Activated B cell treated with CpG ODN at 0.5 μM for 24 hours (primary cell): ENCODE results near the gene FAM171A2. TPM values are rescaled to one million over a fixed set of nuclear protein-coding genes. Genes with fewer than 3 reads are reported as not detected.
"Not testable (repeated sequence)": the region's sequence is repeated elsewhere in the genome, so short reads cannot be mapped to it uniquely, and the experiment has no call there.

ENCODE experiments used
- ATAC-seq: fragments of 200-7000 bp; cut with Tn5 transposase; one replicate; pipeline ENCODE4 v1.10.0; 2021; ENCODE audit warnings: low read depth, mild to moderate bottlenecking, moderate library complexity
- CTCF ChIA-PET: fragments of 350-600 bp; sonication (Branson Sonifier 250); formaldehyde crosslinking; loops from one replicate; lab custom pipeline; 2021; ENCODE audit warnings: antibody characterized with exemption; lab: Charles Lee
- POLR2A ChIA-PET: fragments of 350-600 bp; sonication (Branson Sonifier 250); formaldehyde crosslinking; loops from one replicate; lab custom pipeline; 2021; ENCODE audit warnings: antibody characterized with exemption; lab: Charles Lee
- DNase-seq: peaks from one replicate; pipeline ENCODE4 v3.0.0; 2022
- H3K27ac Mint-ChIP-seq: one replicate; pipeline ENCODE4 v1.8.0; 2020; ENCODE audit warnings: mixed read lengths
- H3K27me3 Mint-ChIP-seq: one replicate; pipeline ENCODE4 v1.8.0; 2021; ENCODE audit warnings: mixed read lengths
- H3K36me3 Mint-ChIP-seq: one replicate; pipeline ENCODE4 v1.8.0; 2021; ENCODE audit warnings: low read depth, mixed read lengths
- H3K4me1 Mint-ChIP-seq: one replicate; pipeline ENCODE4 v1.8.0; 2021; ENCODE audit warnings: mixed read lengths
- H3K4me3 Mint-ChIP-seq: one replicate; pipeline ENCODE4 v1.8.0; 2020; ENCODE audit warnings: mild to moderate bottlenecking, mixed read lengths
- H3K9me3 Mint-ChIP-seq: one replicate; pipeline ENCODE4 v1.8.0; 2020; ENCODE audit warnings: mixed read lengths
- intact Hi-C: fragments of 100-400 bp; cut with micrococcal nuclease; formaldehyde crosslinking; loops from one replicate; pipeline ENCODE4 v1.15.1; 2024
- total RNA-seq: library from RNA; stranded (reverse); gene quantifications from 2 replicates; pipeline ENCODE4 v1.2.3, GENCODE V29; 2022
- TF ChIP-seq, protein P1 (sequence below): fragments of 200-600 bp; IDR thresholded peaks from one replicate; pipeline ENCODE4 v1.8.0; 2022; ENCODE audit warnings: antibody characterized with exemption, mild to moderate bottlenecking

The FAM171A2 gene
- total RNA-seq, 1 donor from 2014 or later: 0.75 TPM

DNA sequence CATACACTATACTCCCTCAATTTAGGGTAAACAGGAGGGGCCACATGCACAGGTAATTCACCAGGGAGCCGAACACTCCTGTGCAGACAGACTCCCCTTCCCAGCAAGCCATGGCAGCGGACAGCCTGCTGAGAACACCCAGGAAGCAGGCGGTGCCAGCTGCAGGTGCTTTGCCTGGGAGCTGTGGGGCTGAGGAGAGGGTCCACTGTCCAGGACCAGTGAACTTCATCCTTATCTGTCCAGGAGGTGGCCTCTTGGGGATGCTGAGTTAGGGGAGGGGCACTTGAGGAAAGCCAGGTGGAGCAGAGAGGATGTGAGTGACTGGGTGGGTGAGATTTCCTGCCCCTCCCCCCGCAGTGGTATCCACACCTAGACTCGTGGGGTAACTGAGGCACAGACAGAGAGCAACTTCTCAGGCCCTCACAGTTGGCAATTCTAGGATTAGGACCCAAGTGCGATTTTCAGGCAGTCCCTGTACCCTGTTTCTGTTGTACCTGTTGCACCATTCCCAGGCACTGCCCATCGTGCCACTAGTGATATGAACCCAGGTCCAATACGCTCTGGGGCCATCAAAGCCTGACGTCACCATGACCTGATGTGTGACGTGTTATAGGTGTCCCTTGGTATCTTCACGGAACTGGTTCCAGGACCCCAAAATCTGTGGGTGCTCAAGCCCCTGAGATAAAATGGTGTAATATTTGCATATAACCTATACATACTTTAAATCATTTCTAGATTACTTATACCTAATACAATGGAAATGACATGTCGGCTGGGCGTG, 17.4 kb downstream of the FAM171A2 start:
- Mint-ChIP-seq H3K27ac (peak overlapping the region; percentile 89), H3K4me3 (peak overlapping the region; percentile 97), H3K4me1 (peaks cover 66% of the 10 kb centered on the region), H3K9me3 (no peaks in the 10 kb centered on the region), H3K27me3 (no peaks in the 10 kb centered on the region), H3K36me3 (peaks cover 31% of the 10 kb centered on the region)
- DNase-seq (no peak), ATAC-seq (no peak)
- intact Hi-C loops: loop anchor here (5.0 to 10.0 kb wide), 4 partner anchors 224 to 969 kb away; partner anchors contain the start of genes G6PC3, HDAC5 and MAP3K14
- TF ChIP-seq, protein P1, sequence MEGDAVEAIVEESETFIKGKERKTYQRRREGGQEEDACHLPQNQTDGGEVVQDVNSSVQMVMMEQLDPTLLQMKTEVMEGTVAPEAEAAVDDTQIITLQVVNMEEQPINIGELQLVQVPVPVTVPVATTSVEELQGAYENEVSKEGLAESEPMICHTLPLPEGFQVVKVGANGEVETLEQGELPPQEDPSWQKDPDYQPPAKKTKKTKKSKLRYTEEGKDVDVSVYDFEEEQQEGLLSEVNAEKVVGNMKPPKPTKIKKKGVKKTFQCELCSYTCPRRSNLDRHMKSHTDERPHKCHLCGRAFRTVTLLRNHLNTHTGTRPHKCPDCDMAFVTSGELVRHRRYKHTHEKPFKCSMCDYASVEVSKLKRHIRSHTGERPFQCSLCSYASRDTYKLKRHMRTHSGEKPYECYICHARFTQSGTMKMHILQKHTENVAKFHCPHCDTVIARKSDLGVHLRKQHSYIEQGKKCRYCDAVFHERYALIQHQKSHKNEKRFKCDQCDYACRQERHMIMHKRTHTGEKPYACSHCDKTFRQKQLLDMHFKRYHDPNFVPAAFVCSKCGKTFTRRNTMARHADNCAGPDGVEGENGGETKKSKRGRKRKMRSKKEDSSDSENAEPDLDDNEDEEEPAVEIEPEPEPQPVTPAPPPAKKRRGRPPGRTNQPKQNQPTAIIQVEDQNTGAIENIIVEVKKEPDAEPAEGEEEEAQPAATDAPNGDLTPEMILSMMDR: no peak
- ChIA-PET CTCF (interaction anchor here (0.9 to 2.2 kb wide), 15 partner anchors 8 to 402 kb away, joined by 3 to 38 read pairs (median 6); partner anchors contain the start of gene HDAC5), POLR2A (interaction anchor here (1.0 to 8.7 kb wide), 16 partner anchors 8 to 281 kb away, joined by 3 to 241 read pairs (median 8); partner anchors contain the start of genes ATXN7L3, GPATCH8, SLC25A39 and TMUB2)

DNA sequence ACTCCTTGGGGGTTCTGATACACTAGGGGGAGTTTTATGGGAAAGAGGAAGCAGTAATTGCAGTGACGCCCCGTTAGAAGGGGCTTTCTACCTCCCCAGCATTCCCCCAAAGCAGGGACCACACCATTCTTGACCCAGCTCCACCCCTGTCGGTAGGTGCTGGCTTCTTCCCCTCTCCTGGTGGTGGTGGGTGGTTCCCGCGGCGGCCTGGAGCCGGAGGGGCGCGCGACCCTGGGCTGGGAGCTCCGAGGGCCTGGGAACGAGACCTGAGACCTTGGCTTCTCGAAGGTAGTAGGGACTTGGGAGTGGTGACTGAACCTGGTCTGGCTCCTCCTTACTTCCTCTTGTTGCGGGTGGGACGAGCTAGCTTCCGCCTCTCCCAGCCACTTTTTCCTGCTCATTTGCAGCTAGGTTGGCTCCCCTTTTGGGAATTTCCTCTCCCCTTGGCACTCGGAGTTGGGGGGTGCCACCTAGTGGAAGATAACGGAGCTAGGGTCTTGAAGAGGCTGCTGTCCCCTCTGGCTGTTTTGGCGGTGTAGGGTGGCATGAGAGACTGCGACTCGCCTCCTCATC, 18.1 kb downstream of the FAM171A2 start:
- Mint-ChIP-seq H3K9me3 (no peaks in the 10 kb centered on the region), H3K36me3 (peaks cover 25% of the 10 kb centered on the region), H3K4me3 (peak overlapping the region; percentile 97), H3K27me3 (no peaks in the 10 kb centered on the region), H3K4me1 (peaks cover 62% of the 10 kb centered on the region), H3K27ac (peak overlapping the region; percentile 89)
- POLR2A ChIA-PET: interaction anchor here (0.6 to 8.7 kb wide), 19 partner anchors 9 to 1136 kb away, joined by 3 to 241 read pairs (median 6); partner anchors contain the start of genes ATXN7L3, GPATCH8, HROB and SLC25A39
- CTCF ChIA-PET: interaction anchor here (0.8 to 2.2 kb wide), 18 partner anchors 9 to 402 kb away, joined by 3 to 38 read pairs (median 6); partner anchors contain the start of genes FAM171A2 and HDAC5
- DNase-seq (no peak), ATAC-seq (peak; percentile 18)
- TF ChIP-seq, protein P1: no peak
- intact Hi-C loops: loop anchor here (1.0 to 10.0 kb wide), 10 partner anchors 9 to 969 kb away; partner anchors contain the start of genes G6PC3, HDAC5, HROB and MAP3K14

DNA sequence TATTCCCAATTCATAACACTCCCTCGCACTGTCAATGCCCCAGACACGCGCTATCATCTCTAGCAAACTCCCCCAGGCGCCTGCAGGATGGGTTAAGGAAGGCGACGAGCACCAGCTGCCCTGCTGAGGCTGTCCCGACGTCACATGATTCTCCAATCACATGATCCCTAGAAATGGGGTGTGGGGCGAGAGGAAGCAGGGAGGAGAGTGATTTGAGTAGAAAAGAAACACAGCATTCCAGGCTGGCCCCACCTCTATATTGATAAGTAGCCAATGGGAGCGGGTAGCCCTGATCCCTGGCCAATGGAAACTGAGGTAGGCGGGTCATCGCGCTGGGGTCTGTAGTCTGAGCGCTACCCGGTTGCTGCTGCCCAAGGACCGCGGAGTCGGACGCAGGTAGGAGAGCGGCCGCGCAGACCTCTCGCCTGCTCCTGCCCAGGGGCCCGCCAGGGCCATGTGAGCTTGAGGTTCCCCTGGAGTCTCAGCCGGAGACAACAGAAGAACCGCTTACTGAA, 18.7 kb downstream of the FAM171A2 start, which contains the start of gene GRN:
TSS of gene GRN (plus strand) at position 364 of the 515 bp plus-strand sequence. CDS start 3,863 bp downstream, outside the sequence.
- ATAC-seq (peak; percentile 70), DNase-seq (peak; percentile 76)
- Mint-ChIP-seq H3K9me3 (no peaks in the 10 kb centered on the region), H3K27me3 (no peaks in the 10 kb centered on the region), H3K36me3 (peaks cover 21% of the 10 kb centered on the region), H3K4me3 (peak within 1 kb of the TSS; percentile 97), H3K4me1 (peaks cover 58% of the 10 kb centered on the region), H3K27ac (peak within 1 kb of the TSS; percentile 89)
- TF ChIP-seq, protein P1: no peak
- ChIA-PET CTCF (interaction anchor here (0.8 to 2.2 kb wide), 19 partner anchors 9 to 401 kb away, joined by 3 to 38 read pairs (median 5); partner anchors contain the start of genes FAM171A2 and HDAC5), POLR2A (interaction anchor here (0.6 to 8.7 kb wide), 19 partner anchors 9 to 1135 kb away, joined by 3 to 241 read pairs (median 6); partner anchors contain the start of genes ATXN7L3, GPATCH8, HROB and SLC25A39)
- intact Hi-C loops: loop anchor here (1.0 to 10.0 kb wide), 10 partner anchors 9 to 970 kb away; partner anchors contain the start of genes G6PC3, HDAC5, HROB and MAP3K14

DNA sequence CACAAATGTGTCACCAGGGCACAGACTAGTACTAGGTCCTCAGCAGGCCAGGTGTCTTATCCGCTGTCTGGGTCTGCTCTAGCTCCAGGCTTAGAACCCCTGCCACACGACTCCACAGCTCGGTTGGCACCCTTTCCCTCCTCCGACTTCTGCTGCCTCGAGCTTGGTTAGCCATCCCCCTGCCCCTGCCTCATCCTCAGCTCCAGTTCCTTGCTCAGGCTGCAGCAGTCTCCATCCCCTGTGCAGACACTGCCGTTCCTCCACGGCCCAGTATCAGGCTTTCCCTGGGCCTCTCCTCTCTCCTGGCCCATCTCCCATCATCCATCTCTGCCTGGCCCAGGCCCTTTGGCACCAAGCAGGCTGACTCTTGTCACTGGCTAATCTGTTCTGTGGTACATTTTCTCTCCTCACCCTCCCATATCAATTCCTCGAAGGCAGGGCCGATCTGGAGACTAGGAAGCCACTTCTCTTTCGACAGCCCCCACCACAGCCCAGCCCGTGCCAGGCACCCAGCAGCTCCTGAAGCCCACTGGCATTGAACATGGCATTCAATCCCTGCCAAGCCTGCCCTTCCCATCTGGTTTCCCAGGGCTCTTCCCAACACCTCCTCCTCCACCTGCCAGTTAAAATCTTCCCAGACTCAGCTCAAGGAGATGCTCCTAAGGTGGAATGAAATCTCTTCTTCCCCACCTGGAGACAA, 20.0 kb downstream of the FAM171A2 start:
- peaks cover 12% of the 10 kb centered on the region for H3K36me3 Mint-ChIP-seq
- POLR2A ChIA-PET: interaction anchor here (3.2 to 8.7 kb wide), 3 partner anchors 12 to 144 kb away, joined by 20 to 241 read pairs (median 23); partner anchors contain the start of genes ATXN7L3 and UBTF
- ATAC-seq (no peak), DNase-seq (no peak)
- H3K27me3 Mint-ChIP-seq: no peaks in the 10 kb centered on the region
- CTCF ChIA-PET: interaction anchor here (0.7 to 2.2 kb wide), 3 partner anchors 11 to 133 kb away, joined by 3 to 6 read pairs (median 4); partner anchors contain the start of gene FAM171A2
- TF ChIP-seq, protein P1: no peak
- H3K9me3 Mint-ChIP-seq: no peaks in the 10 kb centered on the region
- peaks cover 46% of the 10 kb centered on the region for H3K4me1 Mint-ChIP-seq
- H3K4me3 Mint-ChIP-seq: no peak overlapping the region
- no peak overlapping the region for H3K27ac Mint-ChIP-seq
- intact Hi-C loops: loop anchor here (2.0 to 10.0 kb wide), 3 partner anchors 19 to 971 kb away; partner anchors contain the start of genes HROB, MAP3K14 and SLC25A39

DNA sequence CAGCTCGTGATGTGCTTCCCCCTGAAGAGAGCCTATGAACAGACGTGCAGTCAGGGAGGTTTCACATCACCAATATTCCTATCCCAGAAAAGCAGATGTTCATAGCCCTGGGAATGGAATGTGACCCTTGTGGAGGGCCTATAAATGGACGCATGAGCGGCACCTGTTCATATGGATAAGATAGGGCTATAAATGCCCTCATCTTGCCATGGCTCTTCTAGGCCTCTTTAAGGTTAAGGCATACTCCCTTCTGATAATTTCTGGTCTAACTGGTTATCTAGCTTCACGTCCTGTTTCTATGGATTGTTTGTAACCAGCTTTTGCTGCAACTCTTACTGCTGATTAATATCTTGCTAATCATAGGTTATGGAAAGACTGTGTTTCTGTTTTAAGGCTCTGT, 23.1 kb downstream of the FAM171A2 start:
- POLR2A ChIA-PET: interaction anchor here (0.7 kb wide), 1 partner anchor 13 kb away, joined by 8 read pairs; no protein-coding TSS in a partner anchor
- H3K9me3 Mint-ChIP-seq, CTCF ChIA-PET, DNase-seq, ATAC-seq, H3K4me3 Mint-ChIP-seq, H3K36me3 Mint-ChIP-seq, H3K27ac Mint-ChIP-seq, H3K27me3 Mint-ChIP-seq: not testable (repeated sequence)
- intact Hi-C loops: loop anchor here (10.0 kb wide), 1 partner anchor 974 kb away; the partner anchor contains the start of gene MAP3K14
- H3K4me1 Mint-ChIP-seq: peaks cover 19% of the 10 kb centered on the region
